SKM-1 treated with dmso at 0.1 percent for 144 hours (cell line): Measurements from ENCODE around the gene MYO6.

Experiments
- DNase-seq: peaks from one replicate; lab custom pipeline; 2025; ENCODE audit not compliant: unreplicated experiment; lab: John Stamatoyannopoulos, UW

Gene MYO6

GRCh38 chr6:75819776-75820487 lies 70.9 kb downstream of the MYO6 start:
- no peak for DNase-seq

- DNase-seq: no peak
Measured at GRCh38 chr6:75824160-75824559, 75.1 kb downstream of the MYO6 start.

- DNase-seq: no peak
Measured at GRCh38 chr6:75827163-75827562, 78.1 kb downstream of the MYO6 start.

- no peak for DNase-seq
Measured at GRCh38 chr6:75830959-75831885, 82.2 kb downstream of the MYO6 start.

- no peak for DNase-seq
Measured at GRCh38 chr6:75834447-75834846, 85.4 kb downstream of the MYO6 start.

- DNase-seq: no peak
Measured at GRCh38 chr6:75842191-75842590, 93.2 kb downstream of the MYO6 start.

- DNase-seq: no peak
Measured at GRCh38 chr6:75842732-75843131, 93.7 kb downstream of the MYO6 start.

- DNase-seq: no peak
Measured at GRCh38 chr6:75843396-75843795, 94.4 kb downstream of the MYO6 start.

GRCh38 chr6:75848274-75848673 lies 99.2 kb downstream of the MYO6 start:
- DNase-seq: no peak

GRCh38 chr6:75849329-75850025 lies 100.4 kb downstream of the MYO6 start:
- DNase-seq: no peak

GRCh38 chr6:75850026-75850833 lies 101.2 kb downstream of the MYO6 start:
- DNase-seq: no peak

GRCh38 chr6:75852721-75853120 lies 103.7 kb downstream of the MYO6 start:
- no peak for DNase-seq

GRCh38 chr6:75853806-75854205 lies 104.8 kb downstream of the MYO6 start:
- no peak for DNase-seq

- peak; percentile 54 for DNase-seq
Measured at GRCh38 chr6:75855052-75855451, 106.0 kb downstream of the MYO6 start.

GRCh38 chr6:75856902-75857301 lies 107.9 kb downstream of the MYO6 start:
- DNase-seq: no peak

GRCh38 chr6:75863001-75863400 lies 114.0 kb downstream of the MYO6 start:
- no peak for DNase-seq

GRCh38 chr6:75863784-75864183 lies 114.7 kb downstream of the MYO6 start:
- DNase-seq: no peak

GRCh38 chr6:75864446-75864845 lies 115.4 kb downstream of the MYO6 start:
- DNase-seq: no peak

- no peak for DNase-seq
Measured at GRCh38 chr6:75870389-75870788, 121.3 kb downstream of the MYO6 start.

GRCh38 chr6:75874224-75874623 lies 125.2 kb downstream of the MYO6 start:
- DNase-seq: no peak

GRCh38 chr6:75876152-75876551 lies 127.1 kb downstream of the MYO6 start:
- no peak for DNase-seq
